Cardiac muscle cell (in vitro differentiated cells and primary cell): ENCODE measurements around the gene PELI2. TPM values are rescaled to one million over a fixed set of nuclear protein-coding genes. Genes with fewer than 3 reads are reported as not detected.

Experiments used
- DNase-seq, 2 donors: peaks; one replicate each; pipeline versions ENCODE4 v3.0.0 to v3.0.0-alpha.2; 2010 to 2017; ENCODE audit warnings: low read depth in 1 of 2, low spot score in 1 of 2
- H3K27ac ChIP-seq: fragments of 200-600 bp; sonication (generic); 2 replicates; pipeline ENCODE4 v1.5.1; 2016
- H3K27me3 ChIP-seq: fragments of 200-600 bp; sonication (generic); 2 replicates; pipeline ENCODE4 v1.6.0; 2016; ENCODE audit warnings: control low read depth
- H3K36me3 ChIP-seq: fragments of 200-600 bp; sonication (generic); 2 replicates; pipeline ENCODE4 v1.5.1; 2016; ENCODE audit warnings: control low read depth
- H3K4me1 ChIP-seq: fragments of 200-600 bp; sonication (generic); 2 replicates; pipeline ENCODE4 v1.8.1; 2017; ENCODE audit warnings: low read depth, mild to moderate bottlenecking, mixed run types
- H3K4me3 ChIP-seq: fragments of 200-600 bp; sonication (generic); 2 replicates; pipeline ENCODE4 v1.5.1; 2016; ENCODE audit warnings: mild to moderate bottlenecking
- H3K9me3 ChIP-seq: fragments of 200-600 bp; sonication (generic); 2 replicates; pipeline ENCODE4 v1.5.1; 2017; ENCODE audit warnings: low read depth, mild to moderate bottlenecking, control low read depth
- polyA plus RNA-seq: library from polyadenylated mRNA; unstranded; fragments of >200 nt; fragmentation: Nextera tagmentation; extraction: Ambion mirVana; gene quantifications from 2 replicates; pipeline ENCODE4 v1.2.1, GENCODE V29; 2016
- total RNA-seq: library from RNA; depleted of rRNA; stranded (reverse); fragments of >200 nt; gene quantifications from 2 replicates; pipeline ENCODE4 v1.2.3, GENCODE V29; 2016
- TF ChIP-seq, protein P1 (sequence below): IDR thresholded peaks from 2 replicates; pipeline ENCODE4 v1.5.1; 2012; ENCODE audit warnings: low read depth, mild to moderate bottlenecking, low read length

PELI2 gene
- total and polyA plus RNA-seq, 2 experiments from 2014 or later: 1.7 to 4.9 TPM

- Histone ChIP-seq H3K27ac (no peak overlapping the region), H3K4me3 (no peak overlapping the region), H3K9me3 (no peaks in the 10 kb centered on the region), H3K27me3 (peaks cover 2% of the 10 kb centered on the region), H3K36me3 (no peaks in the 10 kb centered on the region), H3K4me1 (no peaks in the 10 kb centered on the region)
- TF ChIP-seq, protein P1, sequence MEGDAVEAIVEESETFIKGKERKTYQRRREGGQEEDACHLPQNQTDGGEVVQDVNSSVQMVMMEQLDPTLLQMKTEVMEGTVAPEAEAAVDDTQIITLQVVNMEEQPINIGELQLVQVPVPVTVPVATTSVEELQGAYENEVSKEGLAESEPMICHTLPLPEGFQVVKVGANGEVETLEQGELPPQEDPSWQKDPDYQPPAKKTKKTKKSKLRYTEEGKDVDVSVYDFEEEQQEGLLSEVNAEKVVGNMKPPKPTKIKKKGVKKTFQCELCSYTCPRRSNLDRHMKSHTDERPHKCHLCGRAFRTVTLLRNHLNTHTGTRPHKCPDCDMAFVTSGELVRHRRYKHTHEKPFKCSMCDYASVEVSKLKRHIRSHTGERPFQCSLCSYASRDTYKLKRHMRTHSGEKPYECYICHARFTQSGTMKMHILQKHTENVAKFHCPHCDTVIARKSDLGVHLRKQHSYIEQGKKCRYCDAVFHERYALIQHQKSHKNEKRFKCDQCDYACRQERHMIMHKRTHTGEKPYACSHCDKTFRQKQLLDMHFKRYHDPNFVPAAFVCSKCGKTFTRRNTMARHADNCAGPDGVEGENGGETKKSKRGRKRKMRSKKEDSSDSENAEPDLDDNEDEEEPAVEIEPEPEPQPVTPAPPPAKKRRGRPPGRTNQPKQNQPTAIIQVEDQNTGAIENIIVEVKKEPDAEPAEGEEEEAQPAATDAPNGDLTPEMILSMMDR: no peak
- peak in 1 of 2 donors; percentile 68 for DNase-seq
These were observed 78.1 kb downstream of the PELI2 start for GRCh38 chr14:56196274-56196673.

DNA sequence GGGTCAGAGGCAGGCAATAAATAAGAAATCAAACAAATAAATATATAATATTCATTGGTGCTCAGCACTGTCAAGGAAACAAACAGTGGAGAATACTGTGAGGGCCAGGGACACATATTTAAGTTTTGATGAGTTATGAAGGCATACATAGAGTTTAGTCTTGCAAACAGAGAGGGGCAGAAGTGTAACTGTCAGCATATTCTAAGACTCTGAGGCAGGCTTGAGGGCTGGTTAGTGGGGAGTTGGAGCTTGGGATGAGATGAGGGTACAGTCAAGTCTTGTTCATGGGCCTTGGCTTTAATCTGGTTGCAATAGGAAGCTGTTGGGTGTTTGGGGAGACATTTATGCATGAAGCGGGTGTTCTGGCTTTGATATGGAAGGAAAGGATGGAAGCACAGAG is 78.9 kb downstream of the PELI2 start:
- TF ChIP-seq, protein P1: no peak
- Histone ChIP-seq H3K4me1 (no peaks in the 10 kb centered on the region), H3K36me3 (no peaks in the 10 kb centered on the region), H3K4me3 (no peak overlapping the region), H3K9me3 (no peaks in the 10 kb centered on the region), H3K27me3 (peaks cover 2% of the 10 kb centered on the region), H3K27ac (no peak overlapping the region)
- DNase-seq: no peak

- no peaks in the 10 kb centered on the region for H3K4me1 ChIP-seq
- no peaks in the 10 kb centered on the region for H3K9me3 ChIP-seq
- H3K27me3 ChIP-seq: peaks cover 4% of the 10 kb centered on the region
- H3K4me3 ChIP-seq: no peak overlapping the region
- no peaks in the 10 kb centered on the region for H3K36me3 ChIP-seq
- DNase-seq: no peak
- TF ChIP-seq, protein P1: no peak
- no peak overlapping the region for H3K27ac ChIP-seq
These were observed 80.2 kb downstream of the PELI2 start for GRCh38 chr14:56198438-56198837.

DNA sequence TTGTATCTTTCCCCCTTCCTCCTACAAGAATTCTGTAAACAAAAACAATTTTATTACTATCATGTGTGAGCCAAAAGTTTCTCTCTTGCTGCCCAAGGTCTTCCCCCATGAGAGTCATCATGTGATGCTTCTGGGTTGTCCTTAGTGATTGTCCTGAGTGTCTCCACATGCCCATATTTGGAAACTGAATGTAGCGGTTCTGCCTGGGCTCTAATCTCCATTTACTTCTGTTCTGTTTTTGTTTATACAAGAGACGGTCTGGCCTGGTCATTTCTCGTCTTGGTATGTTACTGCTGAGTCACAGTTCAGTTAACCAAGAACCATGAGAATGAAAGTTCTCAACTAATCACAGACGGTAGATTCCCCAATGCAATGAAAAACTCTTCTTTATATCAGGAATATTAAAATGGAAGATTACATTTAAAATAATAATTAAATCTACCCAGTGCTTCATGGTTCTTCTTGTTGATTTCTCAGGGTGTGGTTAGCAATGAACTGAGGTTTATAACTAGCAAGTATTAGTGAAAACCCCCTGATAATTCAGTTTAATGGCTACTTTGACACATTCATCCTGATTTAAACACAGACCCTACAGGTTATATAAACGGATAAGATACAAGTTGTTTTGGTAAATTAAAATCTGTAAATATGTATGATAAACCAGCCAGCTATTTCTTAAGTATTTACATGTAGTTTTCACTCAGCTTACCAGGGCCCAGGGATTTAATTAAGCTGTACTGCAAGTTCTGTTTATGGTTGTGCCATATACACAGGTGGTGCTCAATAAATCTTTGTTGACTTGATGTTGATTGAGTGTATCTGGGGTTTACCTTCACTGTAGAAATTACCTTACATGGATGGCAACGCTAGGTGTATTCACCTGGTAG is 81.1 kb downstream of the PELI2 start:
- peak in 1 of 2 donors; percentile 98 for DNase-seq
- H3K9me3 ChIP-seq: no peaks in the 10 kb centered on the region

DNA sequence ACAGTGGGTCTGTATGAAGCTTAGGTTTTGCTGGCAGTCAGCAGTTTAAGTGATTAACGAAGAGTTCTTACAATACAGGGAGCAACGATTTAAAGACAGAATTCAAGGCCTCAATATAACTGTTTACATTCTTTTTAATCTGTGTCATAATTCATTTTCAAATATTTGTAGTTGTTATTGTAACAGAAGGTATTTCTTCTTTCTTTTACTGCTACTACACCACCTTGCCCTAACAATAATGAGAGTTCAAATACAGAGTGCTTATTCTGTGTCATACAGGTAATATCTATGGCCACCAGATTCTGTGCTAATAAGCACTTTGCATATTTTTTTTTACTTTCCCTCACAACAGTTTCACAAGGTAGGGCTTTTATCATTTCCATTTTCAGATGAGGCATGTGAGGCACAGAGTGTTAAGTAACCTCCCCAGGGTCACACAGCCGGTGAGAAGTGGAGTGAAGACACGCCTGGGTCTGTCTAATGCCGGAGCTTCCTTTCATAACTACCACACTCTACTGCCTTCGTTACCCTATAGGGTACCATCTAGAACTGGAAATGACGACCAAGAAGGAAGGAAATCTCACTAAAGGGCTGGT is 81.9 kb downstream of the PELI2 start:
- Histone ChIP-seq H3K27ac (no peak overlapping the region), H3K4me3 (no peak overlapping the region), H3K9me3 (no peaks in the 10 kb centered on the region), H3K4me1 (no peaks in the 10 kb centered on the region), H3K36me3 (no peaks in the 10 kb centered on the region), H3K27me3 (peaks cover 16% of the 10 kb centered on the region)
- no peak for DNase-seq
- TF ChIP-seq, protein P1: no peak

More for the DNA sequence above, 81.1 kb downstream of the PELI2 start:
- TF ChIP-seq, protein P1: no peak
- Histone ChIP-seq H3K4me1 (no peaks in the 10 kb centered on the region), H3K4me3 (no peak overlapping the region), H3K36me3 (no peaks in the 10 kb centered on the region), H3K27me3 (peaks cover 13% of the 10 kb centered on the region), H3K27ac (no peak overlapping the region)
